Sciatic nerve (tissue), 2 donors: ENCODE results near the gene GPR132. TPM values are rescaled to one million over a fixed set of nuclear protein-coding genes. Genes with fewer than 3 reads are reported as not detected.
A peak's percentile ranks its signal among the peaks of the same experiment; 100 is the strongest.
"Not testable (repeated sequence)": the region's sequence is repeated elsewhere in the genome, so short reads cannot be mapped to it uniquely, and the experiment has no call there.

Source experiments
- ATAC-seq: fragments of 200-7000 bp; cut with Tn5 transposase; one replicate; pipeline ENCODE4 v1.9.1; 2020; ENCODE audit warnings: mild to moderate bottlenecking, moderate library complexity
- DNase-seq: peaks from one replicate; pipeline ENCODE4 v3.0.0-alpha.2; 2020; ENCODE audit warnings: low spot score
- intact Hi-C: fragments of 100-400 bp; cut with DNase I; formaldehyde crosslinking; loops from one replicate; pipeline ENCODE4 v1.14.2; 2022
- total RNA-seq: library from RNA; stranded (reverse); fragmentation: NEBNext Ultra II Directional; extraction: Animal tissue kit (Norgen Biotek cat#: 25700); gene quantifications from one replicate; pipeline ENCODE4 v1.2.1, GENCODE V29; 2021
- donor health status: DM: no; HTN: no; CAD: no.
- donor health status: DM: no; HTN: no; CAD: no.

The GPR132 gene, protein sequence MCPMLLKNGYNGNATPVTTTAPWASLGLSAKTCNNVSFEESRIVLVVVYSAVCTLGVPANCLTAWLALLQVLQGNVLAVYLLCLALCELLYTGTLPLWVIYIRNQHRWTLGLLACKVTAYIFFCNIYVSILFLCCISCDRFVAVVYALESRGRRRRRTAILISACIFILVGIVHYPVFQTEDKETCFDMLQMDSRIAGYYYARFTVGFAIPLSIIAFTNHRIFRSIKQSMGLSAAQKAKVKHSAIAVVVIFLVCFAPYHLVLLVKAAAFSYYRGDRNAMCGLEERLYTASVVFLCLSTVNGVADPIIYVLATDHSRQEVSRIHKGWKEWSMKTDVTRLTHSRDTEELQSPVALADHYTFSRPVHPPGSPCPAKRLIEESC
- 3.2 TPM for total RNA-seq

DNA sequence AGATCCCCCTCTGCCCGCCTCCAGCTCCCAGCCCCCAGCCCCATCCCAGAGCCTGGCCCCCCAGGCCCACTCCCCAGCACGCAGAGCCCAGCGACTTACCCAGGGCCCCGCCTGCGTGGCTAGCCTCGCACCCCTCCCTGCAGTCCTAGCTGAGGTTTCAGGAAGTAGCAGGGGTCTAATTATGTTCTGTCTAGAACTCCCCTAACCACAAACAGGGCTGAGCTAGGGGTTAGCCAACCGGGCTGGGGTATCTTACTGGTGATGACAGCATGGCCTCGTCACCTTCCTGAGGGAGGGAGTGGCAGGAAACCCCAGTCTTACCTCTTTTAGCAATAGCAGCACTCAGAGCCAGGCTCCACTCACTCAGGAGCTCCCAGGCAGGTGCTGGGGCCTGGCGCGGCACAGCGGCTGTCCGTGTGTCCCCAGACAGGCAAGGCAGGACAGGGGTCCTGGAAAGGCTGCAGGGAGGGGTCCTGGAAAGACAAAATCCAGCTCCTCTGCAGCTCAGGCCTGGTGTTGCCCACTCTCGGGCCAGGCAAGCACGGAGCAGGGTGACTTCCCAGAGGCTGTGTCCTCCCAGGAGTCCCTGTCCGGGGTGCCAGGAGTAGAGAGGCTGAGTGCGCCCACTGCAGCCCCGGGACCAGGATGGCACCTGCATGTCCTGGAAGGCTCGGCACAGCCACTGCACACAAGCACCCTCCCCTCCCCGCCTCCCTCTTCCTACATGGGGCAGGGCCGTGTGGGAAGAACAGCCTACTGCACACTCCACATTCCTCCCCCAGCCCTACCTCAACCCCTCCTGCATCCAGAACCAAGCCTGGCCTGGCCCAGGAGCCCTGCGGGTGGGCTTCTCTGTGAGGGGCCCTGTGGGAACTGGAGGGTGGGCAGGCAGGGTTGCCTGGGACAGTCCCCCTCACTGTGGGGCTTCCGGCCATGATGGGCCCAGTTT lies at the start of gene GPR132:
GPR132 (minus strand) TSS at position 151 of the 949 bp plus-strand sequence. CDS start 10,010 bp downstream, outside the sequence.
- ATAC-seq (peak; percentile 55), DNase-seq (peak; percentile 63)
- intact Hi-C loops = no loop called here

DNA sequence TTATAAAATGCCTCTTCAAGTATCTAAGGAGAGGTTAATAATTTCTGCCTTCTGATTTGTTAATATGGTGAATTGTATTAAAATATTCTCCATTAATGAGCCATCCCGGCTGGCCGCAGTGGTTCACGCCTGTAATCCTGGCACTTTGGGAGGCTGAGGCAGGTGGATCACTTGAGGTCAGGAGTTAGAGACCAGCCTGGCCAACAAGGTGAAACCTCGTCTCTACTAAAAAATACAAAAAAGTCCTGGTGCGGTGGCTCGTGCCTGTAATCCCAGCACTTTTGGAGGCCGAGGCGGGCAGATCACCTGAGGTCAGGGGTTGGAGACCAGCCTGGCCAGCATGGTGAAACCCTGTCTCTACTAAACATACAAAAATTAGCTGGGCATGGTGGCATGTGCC lies 44.0 kb upstream of the GPR132 start:
- ATAC-seq, intact Hi-C loops: not testable (repeated sequence)
- peak; percentile 22 for DNase-seq

DNA sequence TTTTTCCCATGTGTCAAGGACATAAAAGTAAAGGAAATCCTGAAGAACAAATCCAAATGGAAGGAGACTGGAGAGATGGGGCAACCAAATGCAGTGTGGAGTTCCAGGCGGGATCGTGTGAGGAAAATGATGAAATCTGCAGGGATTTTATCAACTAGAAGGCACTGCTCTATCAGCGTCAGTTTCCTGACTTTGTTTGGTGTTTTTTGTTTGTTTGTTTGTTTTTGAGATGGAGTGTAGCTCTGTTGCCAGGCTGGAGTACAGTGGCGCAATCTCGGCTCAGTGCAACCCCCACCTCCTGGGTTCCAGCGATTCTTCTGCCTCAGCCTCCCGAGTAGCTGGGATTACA lies 43.3 kb upstream of the GPR132 start:
- intact Hi-C loops = no loop called here
- ATAC-seq (no peak), DNase-seq (peak; percentile 1)

DNA sequence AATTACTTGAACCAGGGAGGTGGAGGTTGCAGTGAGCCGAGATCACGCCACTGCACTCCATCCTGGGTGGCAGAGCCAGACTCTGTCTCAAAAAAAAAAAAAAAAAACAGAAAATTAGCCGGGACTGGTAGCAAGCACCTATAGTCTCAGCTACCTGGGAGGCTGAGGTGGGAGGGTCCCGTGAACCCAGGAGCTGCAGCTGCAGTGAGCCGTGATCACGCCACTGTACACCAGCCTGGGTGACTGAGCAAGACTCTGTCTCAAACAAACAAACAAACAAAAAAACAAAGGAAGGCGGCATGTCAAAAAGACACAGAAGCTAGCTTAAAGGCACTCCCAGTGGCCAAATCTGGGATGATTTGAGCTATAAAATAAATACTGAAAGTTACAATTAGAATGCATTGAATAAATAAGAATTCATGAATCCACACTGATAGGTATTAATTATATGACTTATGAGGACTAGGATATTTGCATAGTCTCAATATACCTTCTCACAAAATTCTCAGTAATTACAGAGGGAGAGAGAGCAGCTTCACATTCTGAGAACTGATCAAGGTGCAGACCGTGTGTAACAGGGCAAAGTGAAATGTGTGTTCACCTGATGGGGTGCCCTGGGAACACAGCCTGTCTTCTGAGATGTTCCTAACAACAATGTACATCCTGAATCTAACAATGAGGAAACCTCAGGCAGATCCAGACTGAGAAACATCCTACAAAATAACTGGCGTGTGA lies 42.7 kb upstream of the GPR132 start:
- peak; percentile 17 for DNase-seq
- ATAC-seq = no peak
- intact Hi-C loops = no loop called here

DNA sequence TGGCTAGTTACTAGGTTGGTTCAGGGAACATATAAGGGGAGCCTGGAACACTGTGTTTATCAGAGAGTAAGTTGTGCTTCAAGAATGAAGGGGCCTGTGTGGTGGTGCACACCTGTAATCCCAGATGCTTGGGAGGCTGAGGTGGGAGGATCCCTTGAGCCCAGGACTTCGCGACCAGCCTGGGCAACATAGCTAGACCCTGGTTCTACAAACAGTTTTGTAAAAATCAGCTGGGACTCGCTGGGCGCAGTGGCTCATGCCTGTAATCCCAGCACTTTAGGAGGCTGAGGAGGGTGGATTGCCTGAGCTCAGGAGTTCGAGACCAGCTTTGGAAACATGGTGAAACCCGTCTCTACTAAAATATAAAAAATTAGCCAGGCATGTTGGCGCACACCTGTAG lies 42.1 kb upstream of the GPR132 start:
- no peak for ATAC-seq
- intact Hi-C loops = no loop called here
- DNase-seq = peak; percentile 13

DNA sequence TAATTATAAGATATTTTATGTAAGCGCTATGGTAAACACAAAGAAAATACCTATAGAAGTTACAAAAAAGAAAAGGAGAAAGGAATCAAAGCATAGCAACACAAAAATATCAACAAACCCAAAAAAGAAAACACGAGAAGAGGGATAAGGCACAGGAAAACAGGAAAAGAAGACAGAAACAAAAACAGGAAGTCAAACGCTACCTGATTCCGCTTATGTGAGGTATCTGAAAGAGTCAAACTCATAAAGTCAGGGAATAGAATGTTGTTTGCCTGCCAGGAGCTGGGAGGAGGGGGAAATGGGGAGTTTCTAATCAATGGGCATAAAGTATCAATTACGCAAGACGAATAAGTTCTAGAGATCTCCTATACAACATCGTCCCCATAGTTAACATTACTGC lies 39.9 kb upstream of the GPR132 start:
- intact Hi-C loops = no loop called here

DNA sequence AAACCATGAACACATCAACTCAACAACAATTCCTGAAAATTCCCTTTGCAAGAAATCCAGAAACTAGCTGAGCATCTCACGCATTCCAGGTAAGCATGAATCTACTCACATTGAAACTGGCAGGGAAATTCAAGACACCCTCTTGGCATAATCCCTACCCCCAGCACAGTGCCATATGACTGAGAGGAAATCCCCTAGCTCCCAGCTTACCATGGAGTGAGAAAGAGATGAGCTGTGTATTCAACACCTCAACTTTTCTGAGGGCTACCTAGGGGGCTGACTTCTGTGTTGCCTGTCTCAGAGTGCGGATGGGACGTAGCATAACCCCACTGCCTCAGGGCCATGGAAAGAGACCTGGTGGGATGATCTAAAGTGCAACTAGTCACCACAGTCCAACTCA lies 37.7 kb upstream of the GPR132 start:
- ATAC-seq (no peak), DNase-seq (peak; percentile 0)
- intact Hi-C loops = no loop called here

More for the DNA sequence above, 39.9 kb upstream of the GPR132 start:
- no peak for ATAC-seq
- no peak for DNase-seq

DNA sequence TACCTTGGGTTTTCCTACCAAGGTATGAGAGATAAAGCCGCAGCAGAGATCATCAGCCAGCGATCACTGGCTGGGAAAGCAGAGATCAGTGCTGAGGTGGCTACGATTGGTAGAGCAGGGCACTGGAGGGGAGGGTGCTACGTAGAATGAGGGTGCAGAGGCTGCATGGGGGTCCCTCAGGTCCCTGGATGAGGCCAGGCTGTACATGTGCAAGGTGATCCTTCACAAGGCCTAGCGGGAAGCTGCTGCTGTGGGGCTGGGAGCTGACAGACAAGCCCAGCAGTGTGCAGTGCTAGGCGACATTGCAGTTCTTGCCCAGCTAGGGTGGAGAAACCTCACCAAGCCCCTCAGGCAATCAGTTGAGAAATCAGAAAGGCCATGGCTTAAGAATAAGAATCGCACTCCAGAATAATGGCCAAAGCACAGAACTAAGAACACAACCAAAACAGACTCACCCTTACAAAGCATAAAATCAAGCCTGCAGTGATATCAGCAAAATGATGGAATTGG lies 37.2 kb upstream of the GPR132 start:
- ATAC-seq (no peak), DNase-seq (peak; percentile 21)
- intact Hi-C loops = no loop called here

DNA sequence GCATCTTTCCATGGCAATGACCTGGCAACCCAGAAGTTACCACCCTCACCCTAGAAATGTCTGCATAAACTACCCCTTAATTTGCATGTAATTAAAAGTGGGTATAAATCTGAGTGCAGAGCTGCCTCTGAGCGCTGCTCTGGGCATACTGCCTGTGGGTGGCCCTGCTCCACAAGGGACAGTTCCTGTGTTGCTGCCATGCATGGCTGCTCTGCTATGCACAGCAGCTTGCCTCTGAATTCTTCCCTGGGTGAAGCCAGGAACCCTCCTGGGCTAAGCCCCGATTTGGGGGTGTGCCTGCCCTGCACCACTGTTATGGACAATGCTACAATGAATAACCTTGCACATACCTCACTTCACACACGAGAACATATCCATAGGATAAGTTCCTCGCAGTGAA lies 35.7 kb upstream of the GPR132 start:
- DNase-seq (peak; percentile 40), ATAC-seq (no peak)
- intact Hi-C loops = no loop called here

DNA sequence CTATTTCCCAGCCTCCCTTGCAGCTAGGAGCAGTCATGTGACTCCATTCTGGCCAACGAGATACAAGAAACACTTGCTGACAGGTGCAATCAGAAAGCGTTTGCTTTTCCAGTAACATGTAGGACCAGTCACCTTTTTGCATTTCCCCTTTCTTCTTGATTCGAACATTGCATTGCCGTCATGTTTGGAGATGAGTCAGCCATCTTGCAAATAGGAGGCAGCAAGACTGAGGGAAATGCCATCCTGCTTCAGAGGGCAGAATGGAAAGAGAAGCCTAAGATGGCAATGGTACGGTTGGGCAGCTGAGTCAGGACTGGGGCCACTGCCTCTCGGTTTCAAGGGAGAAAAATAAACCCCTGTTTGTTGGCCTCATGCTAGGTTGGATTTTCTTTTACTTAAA lies 34.5 kb upstream of the GPR132 start:
- intact Hi-C loops = no loop called here

DNA sequence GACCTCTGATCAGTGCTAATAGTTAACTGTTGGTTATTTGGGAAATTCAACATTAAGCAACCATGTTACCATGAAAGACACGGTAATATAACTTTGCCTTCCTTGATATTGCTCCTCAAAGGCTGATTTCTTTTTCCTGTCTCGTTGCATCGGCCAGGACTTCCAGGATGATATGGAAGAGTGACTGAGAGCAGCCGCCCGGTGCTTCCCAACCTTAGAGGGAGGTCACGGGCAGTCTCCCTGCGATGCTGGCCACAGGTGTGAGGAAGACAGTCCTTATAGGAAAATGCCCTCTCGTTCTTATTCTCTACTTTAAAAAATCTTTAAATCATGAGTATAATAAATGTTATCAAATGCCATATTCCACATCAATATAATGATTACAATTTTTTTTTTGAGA lies 33.1 kb upstream of the GPR132 start:
- intact Hi-C loops = no loop called here
- ATAC-seq = no peak
- DNase-seq = peak; percentile 34

More for the DNA sequence above, 34.5 kb upstream of the GPR132 start:
- peak; percentile 0 for DNase-seq
- ATAC-seq = no peak

DNA sequence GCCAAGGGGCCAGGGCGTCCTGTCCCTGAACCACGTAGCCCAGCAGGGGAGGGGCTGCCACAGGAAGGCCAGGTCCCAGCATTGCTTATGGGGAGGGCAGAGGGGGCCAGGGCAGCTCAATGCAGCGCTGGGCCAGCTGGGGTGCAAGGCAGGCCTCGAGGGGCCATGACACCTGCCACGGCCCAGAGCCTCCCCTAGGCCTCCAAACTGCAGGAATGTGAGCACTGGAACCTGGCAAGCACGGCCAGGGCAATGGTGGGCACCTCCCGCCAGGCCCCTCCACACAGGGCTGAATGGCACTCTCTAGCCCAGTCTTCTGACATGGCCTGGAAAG lies 32.5 kb upstream of the GPR132 start:
- ATAC-seq = no peak
- intact Hi-C loops = no loop called here

DNA sequence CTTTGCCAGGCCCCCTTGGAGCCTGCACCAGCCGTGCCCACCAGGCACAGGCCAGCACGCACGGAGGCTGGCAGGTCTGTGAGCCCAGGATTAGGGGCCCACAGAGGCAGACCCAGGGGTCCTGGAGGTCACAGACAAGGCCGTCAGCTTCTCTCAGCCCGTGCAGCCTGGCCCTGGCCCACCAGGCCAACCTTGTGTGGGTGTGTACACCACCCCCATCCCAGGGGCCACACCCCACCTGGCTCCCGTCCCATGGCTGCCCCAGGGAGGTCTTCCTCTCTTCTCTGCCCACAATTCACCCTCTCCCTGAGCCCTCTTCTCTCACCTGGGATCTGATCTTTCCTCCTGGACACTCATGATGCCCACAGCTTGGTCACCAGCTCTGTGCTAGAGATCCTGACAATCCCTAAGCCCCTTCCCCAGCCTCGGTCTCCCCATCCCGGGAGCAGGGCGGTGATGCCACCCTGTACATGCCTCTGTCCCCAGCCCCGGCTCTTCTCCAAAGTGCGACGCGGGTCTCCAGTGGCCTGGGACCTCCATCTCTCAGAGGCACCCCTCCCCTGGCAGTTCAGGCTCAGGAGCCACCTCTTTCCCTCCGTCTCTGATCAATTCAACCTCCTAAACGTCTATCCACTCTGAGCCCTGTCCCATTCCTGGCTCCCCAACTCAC lies 31.1 kb upstream of the GPR132 start:
- intact Hi-C loops = no loop called here
- DNase-seq (peak; percentile 53), ATAC-seq (no peak)

More for the DNA sequence above, 32.5 kb upstream of the GPR132 start:
- peak; percentile 53 for DNase-seq

DNA sequence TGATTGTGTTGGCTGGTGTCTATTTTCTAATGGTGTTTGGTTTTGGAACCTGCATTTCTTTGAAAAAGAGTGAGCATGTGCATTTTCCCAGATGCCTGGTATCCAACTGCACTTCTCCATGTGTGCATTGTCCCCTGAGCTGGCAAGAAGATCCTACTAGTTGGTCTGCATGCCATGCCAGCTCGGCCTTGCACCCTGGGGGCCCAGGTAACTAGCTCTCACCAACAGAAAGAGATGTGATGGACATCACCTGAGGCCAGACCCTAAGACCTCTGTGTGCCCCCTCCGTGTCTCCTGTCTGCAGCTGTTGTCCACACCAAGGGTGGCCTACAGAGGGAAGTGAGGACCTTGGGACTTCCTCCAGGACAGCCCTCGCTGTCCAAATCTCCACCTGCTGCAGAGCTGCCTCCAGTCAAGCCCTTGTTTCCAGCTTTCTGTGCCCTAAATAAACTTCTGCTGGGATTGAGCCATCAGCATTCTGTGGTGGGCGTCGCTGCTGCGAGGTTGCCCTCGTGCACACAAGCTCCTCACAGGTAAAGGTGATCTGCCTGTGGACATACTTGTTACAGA lies 30.1 kb upstream of the GPR132 start:
- ATAC-seq = no peak
- intact Hi-C loops = no loop called here
- peak; percentile 33 for DNase-seq

DNA sequence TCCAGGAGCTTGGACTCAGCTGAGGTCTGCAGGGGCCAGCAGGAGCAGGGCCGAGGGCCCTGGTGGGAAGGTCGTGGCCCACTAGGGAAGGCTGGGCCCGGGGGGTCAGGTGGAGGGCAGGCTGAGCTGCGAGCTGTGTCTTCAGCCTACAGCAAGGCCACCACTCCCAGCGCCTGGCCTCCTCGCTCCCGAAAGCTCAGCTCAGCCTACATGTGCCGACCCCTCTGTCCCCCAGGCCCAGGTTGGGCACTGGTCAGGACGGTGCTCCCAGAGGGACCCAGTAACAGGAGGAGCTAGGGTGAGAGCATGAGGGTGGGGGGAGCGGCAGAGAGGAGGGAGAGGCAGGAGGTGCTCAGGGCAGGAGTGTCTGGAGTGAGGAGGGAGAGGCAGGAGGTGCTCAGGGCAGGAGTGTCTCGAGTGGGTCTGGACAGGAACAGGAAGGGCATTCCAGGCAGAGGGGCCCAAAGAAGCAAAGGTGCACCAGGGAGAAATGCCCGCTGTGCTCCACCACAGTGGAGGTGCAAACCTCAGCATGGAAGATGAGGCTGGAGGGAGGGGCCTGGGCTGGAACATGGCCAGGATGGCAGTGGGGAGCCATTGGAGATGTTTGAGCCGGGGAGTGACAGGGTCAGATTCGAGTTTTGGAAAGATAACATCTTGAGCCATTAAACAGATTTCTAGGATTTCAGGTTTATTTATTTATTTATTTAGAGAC lies 29.1 kb upstream of the GPR132 start:
- no peak for DNase-seq
- ATAC-seq = no peak
- intact Hi-C loops = no loop called here

DNA sequence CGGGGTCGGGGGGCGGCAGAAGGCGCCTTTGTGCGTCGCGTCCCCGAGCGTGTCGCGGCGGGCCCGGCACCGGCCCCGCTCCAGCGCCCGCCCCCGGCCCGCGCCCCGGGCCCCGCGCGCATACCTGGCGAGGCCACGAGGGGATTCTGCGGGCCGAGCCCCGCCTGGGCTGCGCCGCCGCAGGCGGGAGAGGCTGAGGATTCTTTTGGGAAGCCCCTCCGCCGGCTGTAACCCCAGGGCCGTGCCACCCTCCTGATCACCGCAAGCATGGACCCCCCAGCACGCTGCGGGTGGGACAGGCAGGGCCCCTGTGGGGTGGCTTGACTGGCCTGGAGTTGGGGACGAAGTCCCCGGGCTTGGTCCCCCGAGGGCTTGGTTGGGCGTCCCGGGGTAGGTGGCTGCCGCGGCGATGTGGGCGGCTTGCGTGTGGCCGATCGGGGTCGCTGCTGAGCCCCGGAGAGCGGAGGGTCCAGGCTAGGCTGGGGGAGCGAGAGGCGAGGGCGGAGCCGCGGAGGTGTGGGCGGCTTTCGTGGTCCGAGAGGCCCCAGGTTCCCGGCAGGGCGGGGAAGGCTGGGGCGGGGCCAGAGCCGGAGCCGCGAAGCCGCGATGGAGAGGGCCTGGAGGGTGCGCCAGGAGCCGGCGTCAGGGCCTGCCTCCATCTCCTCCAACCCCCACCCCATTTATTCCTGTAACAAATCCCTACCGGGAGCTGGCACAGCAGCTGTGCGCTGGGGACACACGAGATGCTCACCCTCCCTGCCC lies 28.4 kb upstream of the GPR132 start:
- ATAC-seq = peak; percentile 56
- peak; percentile 81 for DNase-seq
- intact Hi-C loops = no loop called here

DNA sequence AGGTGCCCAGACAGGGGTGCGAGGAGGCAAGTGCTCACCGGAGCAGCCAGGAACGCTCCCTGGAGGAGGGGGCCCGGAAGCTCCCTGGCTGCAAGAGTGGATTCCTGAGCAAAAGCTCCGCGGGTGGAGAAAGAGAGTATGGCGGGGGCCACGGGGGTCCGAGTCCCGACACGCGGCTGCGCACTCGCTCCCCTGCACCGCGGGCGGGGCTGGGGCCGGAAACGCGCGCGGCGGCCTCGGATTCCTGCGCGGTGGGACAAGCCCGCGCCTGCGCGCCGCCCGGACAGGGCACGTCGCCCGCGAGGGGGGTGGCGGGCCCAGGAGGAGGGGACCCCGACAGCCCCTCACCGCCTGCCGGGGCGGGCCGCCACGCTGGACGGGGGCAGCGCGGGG lies 27.8 kb upstream of the GPR132 start:
- intact Hi-C loops = no loop called here
- DNase-seq = peak; percentile 80

More for the DNA sequence above, 27.8 kb upstream of the GPR132 start:
- ATAC-seq = peak; percentile 41
